Epithelial cell of prostate (primary cell): Measurements from ENCODE around the gene CSNK1D.

Source experiments
- DNase-seq: peaks from one replicate; pipeline ENCODE4 v3.0.0-alpha.2; 2011; ENCODE audit warnings: low read depth, low spot score
- H3K27ac ChIP-seq: fragments of 450-650 bp; 2 replicates; pipeline ENCODE4 v1.5.1; 2017; ENCODE audit warnings: mild to moderate bottlenecking

The CSNK1D gene

DNA sequence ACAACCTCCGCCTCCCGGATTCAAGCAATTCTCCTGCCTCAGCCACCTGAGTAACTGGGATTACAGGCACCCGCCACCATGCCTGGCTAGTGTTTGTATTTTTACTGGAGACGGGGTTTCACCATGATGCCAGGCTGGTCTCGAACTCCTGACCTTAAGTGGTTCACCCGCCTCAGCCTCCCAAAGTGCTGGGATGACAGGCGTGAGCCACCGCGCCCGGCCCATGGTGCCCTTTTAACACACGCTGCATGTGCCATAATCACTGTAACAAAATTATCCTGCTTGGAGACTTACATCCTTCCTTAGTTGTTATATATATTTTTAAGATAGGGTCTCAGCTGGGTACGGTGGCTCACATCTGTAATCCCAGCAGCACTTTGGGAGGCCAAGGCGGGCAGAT lies 38.5 kb upstream of the CSNK1D start:
- DNase-seq: no peak
- no peak overlapping the region for H3K27ac ChIP-seq

- H3K27ac ChIP-seq: no peak overlapping the region
- no peak for DNase-seq
Measured at GRCh38 chr17:82310877-82311276, 37.4 kb upstream of the CSNK1D start.

DNA sequence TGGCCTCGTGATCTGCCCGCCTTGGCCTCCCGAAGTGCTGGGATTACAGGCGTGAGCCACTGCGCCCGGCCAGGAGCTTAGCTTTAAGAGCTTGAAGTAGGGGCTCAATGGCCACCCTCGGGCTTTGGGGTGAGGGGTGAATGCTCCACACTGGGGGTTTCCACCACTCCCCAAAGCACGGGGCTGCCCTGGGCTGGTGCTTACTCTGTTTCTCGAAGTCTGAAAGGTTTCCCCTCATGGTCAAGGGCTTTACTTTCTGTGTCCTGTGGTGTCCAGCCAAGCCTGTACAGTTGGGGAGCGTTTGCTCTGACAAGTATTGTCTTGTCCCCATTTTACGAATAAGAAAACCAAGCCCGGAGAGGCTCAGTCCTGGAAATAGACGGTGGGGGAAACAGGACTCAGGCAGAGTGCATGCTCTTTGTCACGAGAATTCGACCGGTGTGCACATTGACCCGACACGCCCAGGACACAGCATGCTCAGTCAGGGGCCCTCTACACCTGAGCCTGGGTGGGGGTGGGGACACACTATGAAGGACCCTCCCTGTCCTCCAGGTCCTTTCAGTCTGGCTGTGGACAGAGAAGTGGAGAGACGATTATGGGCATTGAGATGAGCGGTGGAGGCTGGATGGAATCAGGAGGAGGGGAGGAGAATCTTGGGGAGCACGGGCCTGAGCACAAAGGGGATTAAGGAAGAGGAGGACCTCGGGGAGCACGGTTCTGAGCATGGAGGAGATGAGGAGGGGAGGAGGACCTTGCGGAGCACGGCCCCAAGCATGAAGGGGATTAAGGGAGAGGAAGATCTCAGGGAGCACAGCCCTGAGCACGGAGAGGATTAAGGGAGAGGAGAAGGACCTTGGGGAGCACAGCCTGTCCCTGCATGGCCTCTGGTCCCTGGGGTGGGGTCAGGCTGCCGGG lies 36.4 kb upstream of the CSNK1D start:
- DNase-seq: no peak
- no peak overlapping the region for H3K27ac ChIP-seq

DNA sequence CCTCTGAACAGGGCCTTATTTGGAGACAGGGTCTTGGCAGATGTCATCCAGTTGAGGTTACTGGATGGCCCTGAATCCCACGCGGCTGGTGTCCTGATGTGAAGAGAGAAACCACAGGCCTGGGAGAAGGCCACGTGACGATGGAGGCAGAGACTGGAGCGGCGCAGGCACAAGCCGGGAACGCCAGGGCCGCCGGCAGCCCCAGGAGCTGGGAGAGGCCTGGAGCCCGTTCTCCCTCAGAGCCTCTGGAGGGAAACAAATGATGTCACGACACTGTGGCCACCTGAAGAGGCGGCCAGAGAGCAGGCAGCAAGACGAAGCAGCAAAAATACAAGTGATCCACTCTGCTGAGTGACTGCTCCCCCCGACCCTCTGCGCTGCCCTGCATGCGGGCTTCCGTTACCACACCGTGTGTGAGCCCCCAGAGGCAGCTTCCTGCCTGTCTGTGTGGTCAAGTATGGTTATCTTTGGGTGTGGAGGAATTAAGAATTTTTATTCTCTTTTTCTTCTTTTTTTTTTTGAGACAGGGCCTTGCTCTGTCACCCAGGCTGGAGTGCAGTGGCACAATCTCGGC lies 32.3 kb upstream of the CSNK1D start:
- no peak for DNase-seq
- no peak overlapping the region for H3K27ac ChIP-seq

- H3K27ac ChIP-seq: no peak overlapping the region
Measured at GRCh38 chr17:82304826-82305726, 31.6 kb upstream of the CSNK1D start.

GRCh38 chr17:82303944-82304808 lies 30.7 kb upstream of the CSNK1D start:
- no peak overlapping the region for H3K27ac ChIP-seq
- DNase-seq: no peak

More at GRCh38 chr17:82304826-82305726, 31.6 kb upstream of the CSNK1D start:
- DNase-seq: no peak

- no peak overlapping the region for H3K27ac ChIP-seq
- DNase-seq: no peak
Measured at GRCh38 chr17:82302991-82303943, 29.8 kb upstream of the CSNK1D start.

DNA sequence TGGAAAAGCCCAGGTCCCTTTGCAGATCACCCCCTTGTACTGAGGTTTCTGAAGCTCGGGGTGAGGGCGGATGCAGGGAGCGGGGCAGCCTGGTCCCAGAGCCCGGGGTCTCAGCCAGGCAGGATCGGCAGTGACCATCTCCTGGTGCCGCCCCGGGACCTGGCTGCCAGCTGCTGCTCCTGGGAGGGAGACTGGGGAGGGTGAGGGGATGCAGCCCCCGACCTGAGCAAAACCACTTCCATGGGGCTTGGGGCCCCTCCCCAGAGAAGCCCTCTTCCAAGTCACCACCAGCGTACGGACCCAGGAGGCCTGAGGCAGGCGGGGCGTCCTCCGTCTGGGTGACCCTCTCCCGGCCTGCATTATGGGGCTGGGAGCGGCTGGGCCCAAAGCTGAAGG lies 29.1 kb upstream of the CSNK1D start:
- no peak for DNase-seq
- no peak overlapping the region for H3K27ac ChIP-seq

DNA sequence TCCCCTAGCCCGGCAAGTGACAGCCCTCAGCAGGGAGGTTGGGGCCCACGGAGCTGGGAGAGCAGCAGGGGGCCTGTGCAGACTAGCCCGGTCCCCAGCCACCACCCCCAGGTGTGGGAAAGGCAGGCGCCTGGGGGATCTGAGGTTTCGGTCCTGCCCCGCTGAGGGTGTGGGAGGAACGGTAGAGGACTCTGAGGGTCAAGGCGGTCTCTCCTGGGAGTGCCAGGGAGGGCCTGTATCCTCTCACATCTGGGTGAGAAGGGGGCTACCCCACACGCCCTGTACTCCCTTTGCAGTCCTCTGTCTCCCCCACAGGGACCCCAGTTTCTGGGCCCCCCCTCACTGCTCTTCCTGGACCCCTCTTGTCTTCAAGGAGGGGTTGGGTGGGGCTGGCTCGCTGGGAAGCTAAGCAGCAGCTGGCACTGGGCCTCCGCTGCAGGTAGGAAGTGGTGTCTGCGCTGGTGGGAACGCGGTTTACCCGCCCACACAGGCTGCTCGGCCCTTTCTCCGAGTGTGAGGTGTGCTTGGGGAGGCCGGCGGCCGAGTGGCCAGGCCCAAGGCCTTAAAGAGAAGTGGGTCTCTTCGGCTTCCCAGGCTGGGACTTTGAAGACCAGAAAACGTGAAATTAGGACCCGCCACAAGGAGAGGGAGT lies 28.5 kb upstream of the CSNK1D start:
- no peak overlapping the region for H3K27ac ChIP-seq

DNA sequence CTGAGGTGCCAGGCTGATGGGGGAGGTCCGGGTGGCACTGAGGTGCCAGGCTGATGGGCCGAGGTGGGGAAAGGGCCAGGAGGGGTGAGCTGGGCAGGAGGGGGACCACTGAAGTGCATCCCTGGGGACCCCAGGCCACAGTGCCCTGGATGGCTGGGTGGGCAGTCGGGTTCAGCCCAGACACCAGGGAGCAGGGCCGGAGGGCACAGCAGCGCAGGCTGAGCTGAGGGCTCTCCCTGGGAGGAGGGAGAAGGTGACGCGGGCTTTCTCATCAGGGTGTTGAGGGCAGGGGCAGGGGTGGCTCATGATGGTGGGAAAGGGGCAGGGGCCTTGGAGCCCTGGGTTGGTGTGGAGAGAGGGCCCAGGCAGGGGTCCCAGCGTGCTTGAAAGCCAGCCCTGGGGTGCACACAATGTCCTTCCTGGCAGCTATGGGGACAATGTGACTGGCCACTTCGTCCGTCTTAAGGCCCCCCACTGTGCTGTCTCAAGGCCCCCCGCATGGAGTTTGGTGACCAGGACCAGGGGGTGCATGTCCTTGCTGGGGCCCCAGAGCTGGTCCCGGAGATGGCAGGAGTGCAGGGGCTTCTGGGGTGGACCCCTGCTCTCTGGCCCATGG lies 27.9 kb upstream of the CSNK1D start:
- no peak overlapping the region for H3K27ac ChIP-seq
- DNase-seq: no peak

More for the DNA sequence above, 28.5 kb upstream of the CSNK1D start:
- DNase-seq: no peak

DNA sequence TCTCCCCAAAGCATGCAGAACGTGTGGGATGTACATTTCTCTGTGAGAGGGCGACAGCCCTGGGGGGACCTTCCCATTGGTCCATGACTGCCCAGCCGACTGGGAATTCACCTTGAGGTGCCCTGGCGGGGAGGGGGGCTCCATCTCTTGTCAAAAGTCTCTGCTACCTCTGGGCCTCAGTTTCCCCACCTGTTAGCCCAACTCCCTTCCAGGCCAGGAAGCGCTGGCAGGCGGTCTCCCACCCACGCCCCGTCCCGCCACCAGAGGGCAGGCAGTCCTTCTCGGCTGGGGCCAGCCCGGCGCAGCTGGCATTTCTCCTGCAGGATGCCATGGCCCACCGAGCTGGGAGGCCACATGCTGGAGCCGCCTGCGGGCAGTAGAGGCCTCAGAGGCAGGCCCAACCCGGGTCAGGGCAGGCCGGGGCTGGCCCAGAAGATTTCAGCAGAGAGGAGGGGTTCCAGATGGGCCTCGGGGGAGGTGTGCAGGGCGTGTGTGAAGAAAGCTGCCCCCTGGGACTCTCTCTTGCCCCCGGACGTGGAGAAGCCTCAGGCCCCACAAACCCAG lies 27.3 kb upstream of the CSNK1D start:
- no peak overlapping the region for H3K27ac ChIP-seq
- DNase-seq: no peak

- H3K27ac ChIP-seq: no peak overlapping the region
- no peak for DNase-seq
Measured at GRCh38 chr17:82300228-82300627, 26.7 kb upstream of the CSNK1D start.

GRCh38 chr17:82299452-82299851 lies 26.0 kb upstream of the CSNK1D start:
- H3K27ac ChIP-seq: peak overlapping the region; percentile 100
- no peak for DNase-seq

DNA sequence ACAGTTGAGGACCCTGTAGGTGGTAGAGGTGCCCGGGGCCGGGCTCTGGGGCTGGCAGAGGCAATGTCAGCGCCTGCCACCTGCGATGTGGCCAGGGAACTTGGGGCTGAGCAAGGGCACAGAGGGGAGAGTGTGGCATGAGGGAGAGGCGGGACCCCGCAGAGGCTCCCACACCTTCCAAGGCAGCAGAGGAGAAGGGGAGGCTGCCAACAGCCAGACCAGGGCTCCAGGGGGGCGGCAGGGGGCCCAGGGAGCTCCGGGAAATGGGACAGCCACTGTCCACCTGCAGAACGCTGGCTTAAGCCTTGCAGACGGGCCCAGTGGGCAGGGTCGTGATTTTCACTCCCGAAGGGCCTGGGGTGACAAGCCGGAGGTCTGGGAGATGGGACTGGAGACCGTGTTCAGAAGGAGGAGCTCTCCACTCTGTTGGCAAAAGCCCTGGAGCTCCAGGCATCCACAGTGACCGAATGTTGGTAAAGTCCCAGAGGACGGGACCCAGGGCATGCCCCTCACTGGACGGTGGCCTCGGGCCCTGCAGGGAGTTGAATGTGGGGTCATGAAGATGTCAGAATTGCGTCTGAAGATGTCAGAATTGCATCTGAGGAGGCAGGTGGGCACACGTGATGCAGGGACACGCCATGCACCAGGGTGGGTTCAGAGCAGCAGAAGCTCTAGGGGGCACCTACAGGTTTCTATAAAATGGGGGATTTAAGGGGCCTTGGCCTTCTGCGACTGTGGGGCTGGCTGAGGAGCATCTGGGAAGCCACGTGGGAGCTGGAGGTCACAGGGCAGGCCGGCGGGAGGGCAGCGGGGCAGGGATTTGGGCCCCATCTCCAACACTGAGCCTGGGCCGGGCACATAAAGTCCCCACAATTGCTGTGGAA lies 25.3 kb upstream of the CSNK1D start:
- no peak for DNase-seq
- peak overlapping the region; percentile 100 for H3K27ac ChIP-seq

- H3K27ac ChIP-seq: peak overlapping the region; percentile 100
- DNase-seq: peak; percentile 89
Measured at GRCh38 chr17:82297714-82298537, 24.4 kb upstream of the CSNK1D start.

DNA sequence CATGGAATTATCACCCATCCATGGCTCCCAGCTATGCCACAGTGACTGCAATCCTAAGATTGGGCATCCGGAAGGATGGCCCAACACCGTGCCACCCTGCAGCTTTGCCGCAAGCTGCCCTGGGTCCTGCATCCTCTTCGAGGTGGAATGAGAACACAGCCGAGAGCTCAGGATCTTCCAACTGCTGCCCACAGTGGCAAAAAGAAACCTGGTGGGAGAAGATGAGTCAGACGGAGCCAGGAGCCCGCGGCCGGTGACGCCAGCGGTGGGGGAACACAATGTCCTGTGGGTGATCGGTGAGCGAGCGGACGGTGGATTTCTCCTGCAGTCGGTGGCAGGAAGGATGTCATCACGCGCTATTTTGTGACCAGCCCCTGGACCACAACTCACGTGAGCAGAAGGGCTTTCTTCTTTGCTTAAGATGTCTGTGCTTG lies 23.8 kb upstream of the CSNK1D start:
- peak; percentile 51 for DNase-seq
- H3K27ac ChIP-seq: peak overlapping the region; percentile 100
